Skeletal muscle tissue (tissue), 4 donors: ENCODE results near the gene WNT3A. TPM values are rescaled to one million over a fixed set of nuclear protein-coding genes. Genes with fewer than 3 reads are reported as not detected.

Source experiments
- H3K27ac ChIP-seq: one replicate; pipeline ENCODE4 v1.7.0; 2013; ENCODE audit warnings: mild to moderate bottlenecking, low read depth, low read length, inconsistent platforms
- H3K27me3 ChIP-seq, 3 donors: one replicate each; pipeline ENCODE4 v1.7.0; 2013; ENCODE audit warnings: low read length in 3 of 3; ENCODE audit not compliant: control insufficient read depth in 3 of 3, insufficient read depth in 3 of 3
- H3K36me3 ChIP-seq, 3 donors: one replicate each; pipeline ENCODE4 v1.7.0; 2013; ENCODE audit warnings: low read length in 3 of 3; ENCODE audit not compliant: control insufficient read depth in 3 of 3, insufficient read depth in 3 of 3
- H3K4me1 ChIP-seq, 3 donors: one replicate each; pipeline ENCODE4 v1.7.0; 2013; ENCODE audit warnings: low read length in 3 of 3, mild to moderate bottlenecking in 3 of 3; ENCODE audit not compliant: control insufficient read depth in 3 of 3, insufficient read depth in 3 of 3
- H3K4me3 ChIP-seq, 3 donors: one replicate each; pipeline ENCODE4 v1.7.0; 2013; ENCODE audit warnings: low read length in 3 of 3
- H3K9ac ChIP-seq, 3 donors: one replicate each; pipeline ENCODE4 v1.7.0; 2013; ENCODE audit warnings: low read length in 3 of 3, mild to moderate bottlenecking in 3 of 3, moderate library complexity in 2 of 3, low read depth in 1 of 3
- H3K9me3 ChIP-seq, 3 donors: one replicate each; pipeline ENCODE4 v1.7.0; 2013; ENCODE audit warnings: low read length in 3 of 3; ENCODE audit not compliant: control insufficient read depth in 3 of 3
- total RNA-seq: library from RNA; depleted of rRNA; stranded (reverse); fragments of >200 nt; gene quantifications from one replicate; pipeline ENCODE4 v1.2.3, GENCODE V29; 2014
- donor health status: Osteomylitis.

Gene WNT3A
- total RNA-seq, 1 donor from 2014 or later: not detected

- H3K36me3 ChIP-seq: peaks cover 39 to 47% (median 45%) of the 10 kb centered on the region in 3 donors
These were observed 92.5 kb downstream of the WNT3A start for GRCh38 chr1:228099331-228099732.

GRCh38 chr1:228100822-228101613, 94.2 kb downstream of the WNT3A start:
- H3K36me3 ChIP-seq: peaks cover 40 to 48% (median 47%) of the 10 kb centered on the region in 3 donors

More at GRCh38 chr1:228099331-228099732, 92.5 kb downstream of the WNT3A start:
- peaks cover 20 to 36% (median 30%) of the 10 kb centered on the region in 3 donors for H3K4me1 ChIP-seq
- no peak overlapping the region for H3K27ac ChIP-seq
- H3K4me3 ChIP-seq: no peak overlapping the region
- no peaks in the 10 kb centered on the region for H3K27me3 ChIP-seq
- peaks cover 0 to 6% (median 4%) of the 10 kb centered on the region in 3 donors for H3K9me3 ChIP-seq
- peak overlapping the region in 1 of 3 donors; percentile 16 for H3K9ac ChIP-seq

GRCh38 chr1:228101614-228101993, 94.8 kb downstream of the WNT3A start:
- Histone ChIP-seq H3K27me3 (no peaks in the 10 kb centered on the region), H3K4me1 (peaks cover 22 to 34% (median 29%) of the 10 kb centered on the region in 3 donors), H3K27ac (no peak overlapping the region), H3K4me3 (no peak overlapping the region), H3K9ac (peak overlapping the region in 1 of 3 donors; percentile 86), H3K9me3 (no peaks in the 10 kb centered on the region), H3K36me3 (peaks cover 45 to 51% (median 51%) of the 10 kb centered on the region in 3 donors)

More at GRCh38 chr1:228100822-228101613, 94.2 kb downstream of the WNT3A start:
- no peaks in the 10 kb centered on the region for H3K27me3 ChIP-seq
- no peak overlapping the region for H3K4me3 ChIP-seq
- no peaks in the 10 kb centered on the region for H3K9me3 ChIP-seq
- H3K4me1 ChIP-seq: peaks cover 24 to 38% (median 33%) of the 10 kb centered on the region in 3 donors
- no peak overlapping the region for H3K9ac ChIP-seq
- H3K27ac ChIP-seq: no peak overlapping the region

GRCh38 chr1:228101994-228102790, 95.4 kb downstream of the WNT3A start:
- peaks cover 20 to 32% (median 29%) of the 10 kb centered on the region in 3 donors for H3K4me1 ChIP-seq
- peak overlapping the region in 1 of 3 donors; percentile 86 for H3K9ac ChIP-seq
- H3K9me3 ChIP-seq: no peaks in the 10 kb centered on the region
- no peaks in the 10 kb centered on the region for H3K27me3 ChIP-seq
- H3K36me3 ChIP-seq: peaks cover 47 to 49% (median 48%) of the 10 kb centered on the region in 3 donors
- peak overlapping the region; percentile 23 to 87 (median 85) for H3K4me3 ChIP-seq
- H3K27ac ChIP-seq: no peak overlapping the region

- H3K4me3 ChIP-seq: peak within 1 kb of the TSS; percentile 75 to 87 (median 85)
- H3K27me3 ChIP-seq: no peaks in the 10 kb centered on the region
- H3K36me3 ChIP-seq: peaks cover 43 to 50% (median 47%) of the 10 kb centered on the region in 3 donors
- no peaks in the 10 kb centered on the region for H3K9me3 ChIP-seq
- peak within 1 kb of the TSS; percentile 84 for H3K27ac ChIP-seq
- peaks cover 26 to 39% (median 35%) of the 10 kb centered on the region in 3 donors for H3K4me1 ChIP-seq
- H3K9ac ChIP-seq: peak within 1 kb of the TSS; percentile 78 to 86 (median 83)
These were observed 96.2 kb downstream of the WNT3A start, which contains the start of gene C1orf35 for GRCh38 chr1:228102791-228103620. C1orf35 (minus strand) TSS chr1:228103325; CDS start chr1:228103227, 98 bp downstream.

- peak overlapping the region in 1 of 3 donors; percentile 16 for H3K9ac ChIP-seq
- peaks cover 36 to 53% (median 44%) of the 10 kb centered on the region in 3 donors for H3K4me1 ChIP-seq
- no peaks in the 10 kb centered on the region for H3K27me3 ChIP-seq
- no peak overlapping the region for H3K4me3 ChIP-seq
- no peaks in the 10 kb centered on the region for H3K9me3 ChIP-seq
- peaks cover 27 to 35% (median 31%) of the 10 kb centered on the region in 3 donors for H3K36me3 ChIP-seq
- H3K27ac ChIP-seq: no peak overlapping the region
These were observed 97.9 kb downstream of the WNT3A start for GRCh38 chr1:228104526-228105269.

GRCh38 chr1:228105270-228105995, 98.6 kb downstream of the WNT3A start:
- Histone ChIP-seq H3K9ac (no peak overlapping the region), H3K27ac (no peak overlapping the region)

GRCh38 chr1:228105996-228106799, 99.4 kb downstream of the WNT3A start:
- Histone ChIP-seq H3K27me3 (no peaks in the 10 kb centered on the region), H3K9ac (no peak overlapping the region), H3K4me1 (peaks cover 38 to 54% (median 46%) of the 10 kb centered on the region in 3 donors), H3K4me3 (no peak overlapping the region), H3K9me3 (no peaks in the 10 kb centered on the region), H3K36me3 (peaks cover 16 to 22% (median 21%) of the 10 kb centered on the region in 3 donors), H3K27ac (no peak overlapping the region)

More at GRCh38 chr1:228105270-228105995, 98.6 kb downstream of the WNT3A start:
- Histone ChIP-seq H3K27me3 (no peaks in the 10 kb centered on the region), H3K36me3 (peaks cover 22 to 29% (median 27%) of the 10 kb centered on the region in 3 donors), H3K4me1 (peaks cover 42 to 59% (median 49%) of the 10 kb centered on the region in 3 donors), H3K9me3 (no peaks in the 10 kb centered on the region), H3K4me3 (no peak overlapping the region)
